ENCODE measurements around the gene KCNC1.

KCNC1 gene

DNA sequence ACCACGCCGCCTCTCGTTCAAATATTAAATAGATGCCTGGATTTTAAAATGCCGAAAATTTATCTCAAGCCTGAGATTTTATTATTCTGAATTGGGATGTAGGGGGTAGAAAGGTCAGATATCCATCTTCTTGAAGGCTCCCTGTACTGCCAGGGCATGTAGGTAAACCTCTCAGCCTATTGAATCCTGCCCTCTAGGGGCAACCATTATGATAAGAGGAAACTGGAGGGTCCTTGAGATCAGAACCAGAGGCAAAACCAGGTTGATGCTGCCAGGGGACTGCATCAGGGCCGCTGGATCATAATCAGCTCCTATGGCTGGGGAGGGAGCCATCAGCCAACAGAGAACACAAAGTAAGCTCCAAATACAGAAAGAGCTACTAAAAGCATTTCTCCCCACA lies 92.4 kb downstream of the KCNC1 start:
- no peak for DNase-seq (ENCODE audit: low spot score)

DNA sequence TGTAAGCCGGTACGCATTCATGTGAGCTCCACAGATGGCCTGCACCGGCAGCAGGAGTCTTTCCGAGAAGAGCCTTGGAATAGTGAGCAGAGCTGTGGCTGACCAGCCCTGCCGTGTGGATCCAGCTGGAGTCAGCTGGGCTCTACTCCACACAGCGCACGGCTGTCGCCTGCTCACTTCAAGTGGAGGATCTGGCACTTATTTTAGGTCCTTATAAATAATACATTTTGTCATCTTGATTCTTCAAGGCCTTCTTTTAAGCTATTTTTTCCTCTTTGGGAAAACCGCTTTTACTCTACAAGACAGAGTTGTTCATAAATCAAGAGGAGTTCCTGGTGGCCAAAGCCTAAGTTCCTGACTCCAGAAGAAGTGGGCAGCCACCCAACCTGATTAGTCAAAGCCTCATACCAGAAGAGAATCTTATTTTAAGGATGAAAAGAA lies 93.8 kb downstream of the KCNC1 start:
- DNase-seq (ENCODE audit: low spot score) = no peak

DNA sequence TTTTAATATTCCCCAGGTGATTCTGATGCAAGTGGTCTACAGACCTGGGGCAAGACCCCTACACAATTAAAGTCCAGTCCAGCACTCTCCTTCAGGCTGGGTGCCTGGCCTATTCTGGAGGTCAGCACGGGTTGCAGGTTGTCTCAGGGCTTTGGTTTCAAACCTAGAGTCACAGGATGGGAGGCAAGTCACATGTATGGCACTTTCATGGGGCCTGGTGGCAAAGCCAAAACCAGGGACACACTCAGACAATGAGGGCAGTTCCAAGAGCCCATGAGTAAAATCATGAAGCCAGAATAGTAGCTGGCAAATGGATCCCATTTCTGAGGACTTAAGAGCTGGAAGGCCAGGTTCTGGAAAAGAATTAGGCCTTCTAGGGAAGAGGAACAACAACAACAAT lies 96.6 kb downstream of the KCNC1 start:
- DNase-seq (ENCODE audit: low spot score) = no peak

DNA sequence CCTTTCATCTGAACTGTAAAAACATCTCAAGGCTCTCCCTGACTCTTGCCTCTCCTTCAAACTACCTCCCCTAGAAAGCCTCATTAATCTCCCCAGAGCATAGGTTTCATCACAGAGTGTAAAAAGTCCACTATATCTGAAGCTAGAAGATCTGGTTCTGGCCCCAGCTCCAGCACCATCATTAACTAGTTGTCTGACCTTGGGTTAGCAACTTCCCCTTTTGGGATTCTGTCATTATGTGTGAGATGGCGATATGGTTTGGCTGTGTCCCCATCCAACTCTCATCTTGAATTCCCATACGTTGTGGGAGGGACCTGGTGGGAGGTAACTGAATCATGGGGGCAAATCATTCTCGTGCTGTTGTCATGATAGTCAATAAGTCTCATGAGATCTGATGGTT lies 97.3 kb downstream of the KCNC1 start:
- DNase-seq (ENCODE audit: low spot score) = no peak

All from hematopoietic multipotent progenitor cell treated with erythropoietin and hydrocortisone succinate and interleukin-3 and kit ligand, for 17 days (in vitro differentiated cells).